ENCODE data around the gene MOB3B.

DNA sequence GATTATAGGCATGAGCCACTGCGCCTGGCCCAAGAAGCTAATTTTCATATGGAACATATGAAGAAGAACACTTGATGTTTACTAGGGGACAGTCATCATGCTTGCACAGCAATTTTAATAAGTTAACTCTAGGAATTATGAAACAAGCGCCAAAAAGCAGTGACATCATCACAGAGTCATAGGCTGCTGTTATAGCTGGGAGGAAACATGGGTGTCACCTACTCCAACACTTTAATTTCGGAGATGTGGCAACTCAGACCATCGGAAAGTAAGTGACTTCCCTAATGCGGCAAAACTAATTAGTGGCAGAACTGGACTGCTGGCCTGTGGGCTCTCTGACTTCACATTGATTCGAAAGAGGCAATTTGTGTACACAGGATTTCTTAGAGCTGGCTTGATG lies 194.5 kb downstream of the MOB3B start:
- TF ChIP-seq POLR2A (IDR thresholded peaks at IDR 0.05) (no peak), POLR2AphosphoS5 (IDR thresholded peaks at IDR 0.05) (no peak)
- TF ChIP-seq, protein P1, sequence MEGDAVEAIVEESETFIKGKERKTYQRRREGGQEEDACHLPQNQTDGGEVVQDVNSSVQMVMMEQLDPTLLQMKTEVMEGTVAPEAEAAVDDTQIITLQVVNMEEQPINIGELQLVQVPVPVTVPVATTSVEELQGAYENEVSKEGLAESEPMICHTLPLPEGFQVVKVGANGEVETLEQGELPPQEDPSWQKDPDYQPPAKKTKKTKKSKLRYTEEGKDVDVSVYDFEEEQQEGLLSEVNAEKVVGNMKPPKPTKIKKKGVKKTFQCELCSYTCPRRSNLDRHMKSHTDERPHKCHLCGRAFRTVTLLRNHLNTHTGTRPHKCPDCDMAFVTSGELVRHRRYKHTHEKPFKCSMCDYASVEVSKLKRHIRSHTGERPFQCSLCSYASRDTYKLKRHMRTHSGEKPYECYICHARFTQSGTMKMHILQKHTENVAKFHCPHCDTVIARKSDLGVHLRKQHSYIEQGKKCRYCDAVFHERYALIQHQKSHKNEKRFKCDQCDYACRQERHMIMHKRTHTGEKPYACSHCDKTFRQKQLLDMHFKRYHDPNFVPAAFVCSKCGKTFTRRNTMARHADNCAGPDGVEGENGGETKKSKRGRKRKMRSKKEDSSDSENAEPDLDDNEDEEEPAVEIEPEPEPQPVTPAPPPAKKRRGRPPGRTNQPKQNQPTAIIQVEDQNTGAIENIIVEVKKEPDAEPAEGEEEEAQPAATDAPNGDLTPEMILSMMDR (IDR thresholded peaks at IDR 0.05), result no peak
